Aorta (tissue), 5 donors: ENCODE data around the gene SPON1. TPM values are rescaled to one million over a fixed set of nuclear protein-coding genes. Genes with fewer than 3 reads are reported as not detected.
A peak's percentile ranks its signal among the peaks of the same experiment; 100 is the strongest.

ENCODE experiments used
- ATAC-seq: fragments of 200-7000 bp; cut with Tn5 transposase; one replicate; pipeline ENCODE4 v1.9.1; 2022; ENCODE audit warnings: moderate library complexity; ENCODE audit not compliant: low FRiP score
- DNase-seq, 2 donors: peaks; one replicate each; pipeline ENCODE4 v3.0.0-alpha.2; 2020
- H3K27ac ChIP-seq, 2 donors: one replicate each; pipeline ENCODE4 v1.5.1; 2013; ENCODE audit warnings: low read length in 2 of 2, mild to moderate bottlenecking in 2 of 2, moderate library complexity in 2 of 2, control low read depth in 1 of 2, inconsistent platforms in 1 of 2, low read depth in 1 of 2
- H3K27me3 ChIP-seq, 2 donors: one replicate each; pipeline ENCODE4 v1.6.1; 2013; ENCODE audit warnings: control low read depth in 1 of 2, low read length in 1 of 2, mild to moderate bottlenecking in 1 of 2, moderate library complexity in 1 of 2; ENCODE audit not compliant: insufficient read depth in 2 of 2, control insufficient read depth in 1 of 2
- H3K36me3 ChIP-seq, 2 donors: one replicate each; pipeline ENCODE4 v1.6.1; 2013; ENCODE audit warnings: control low read depth in 1 of 2, low read length in 1 of 2, mild to moderate bottlenecking in 1 of 2; ENCODE audit not compliant: insufficient read depth in 2 of 2, control insufficient read depth in 1 of 2
- H3K4me1 ChIP-seq, 2 donors: one replicate each; pipeline ENCODE4 v1.6.1; 2013; ENCODE audit warnings: low read length in 2 of 2, control low read depth in 1 of 2, mild to moderate bottlenecking in 1 of 2, moderate library complexity in 1 of 2; ENCODE audit not compliant: insufficient read depth in 2 of 2, control insufficient read depth in 1 of 2
- H3K4me3 ChIP-seq, 2 donors: one replicate each; pipeline ENCODE4 v1.5.1; 2013; ENCODE audit warnings: low read length in 2 of 2, control low read depth in 1 of 2, mild to moderate bottlenecking in 1 of 2
- H3K9me3 ChIP-seq: one replicate; pipeline ENCODE4 v1.6.1; 2013; ENCODE audit warnings: mild to moderate bottlenecking, low read length; ENCODE audit not compliant: control insufficient read depth
- WGBS, 2 donors: extraction: QIAGEN DNeasy Blood & Tissue Kit; methylation state at CpG; one replicate each; pipeline ENCODE4 v1.1.7; 2013; 5-methylcytosine and 5-hydroxymethylcytosine counted together
- intact Hi-C, 2 donors: fragments of 100-400 bp; cut with DNase I; formaldehyde crosslinking; loops; one replicate each; pipeline versions ENCODE4 v1.14.2 to v1.15.0; 2022
- polyA plus RNA-seq, 2 donors: library from polyadenylated mRNA; stranded (reverse); fragments of 200-250 nt; gene quantifications; one replicate each; pipeline ENCODE4 v1.2.3, GENCODE V29; 2013
- total RNA-seq, 2 donors: library from RNA; stranded (reverse); fragmentation: NEBNext Ultra II Directional; extraction: Animal tissue kit (Norgen Biotek cat#: 25700); gene quantifications; one replicate each; pipeline ENCODE4 v1.2.1, GENCODE V29; 2021
- donor health status: healthy with polysubstance abuse.
- donor health status: Bipolar disorder and iron deficiency.
- donor health status: DM: no; HTN: no; CAD: no.
- donor health status: DM: no; HTN: no; CAD: no.
- donor health status: DM: yes; HTN: yes; CAD: no.

Gene SPON1
- total and polyA plus RNA-seq, 4 donors, result 7.0 to 79.2 (median 24.9) TPM

GRCh38 chr11:14061721-14062120 lies 99.2 kb downstream of the SPON1 start:
- H3K9me3 ChIP-seq, result no peaks in the 10 kb centered on the region
- H3K4me3 ChIP-seq, result no peak overlapping the region
- DNase-seq (no peak), ATAC-seq (no peak)
- intact Hi-C loops, result no loop called here
- 97 to 98% methylated on average over 3 of the region's 3 CpGs for WGBS, 2 donors
- H3K27me3 ChIP-seq, result no peaks in the 10 kb centered on the region
- no peaks in the 10 kb centered on the region for H3K4me1 ChIP-seq
- H3K36me3 ChIP-seq, result no peaks in the 10 kb centered on the region
- H3K27ac ChIP-seq, result no peak overlapping the region

GRCh38 chr11:14065141-14065540 lies 102.6 kb downstream of the SPON1 start:
- DNase-seq, result no peak
- Histone ChIP-seq H3K4me3 (no peak overlapping the region), H3K36me3 (no peaks in the 10 kb centered on the region), H3K4me1 (no peaks in the 10 kb centered on the region), H3K27me3 (no peaks in the 10 kb centered on the region), H3K9me3 (no peaks in the 10 kb centered on the region), H3K27ac (no peak overlapping the region)
- intact Hi-C loops, result no loop called here
- peak; percentile 53 for ATAC-seq
- WGBS, 2 donors, result 12 to 13% methylated on average over 8 of the region's 8 CpGs

DNA sequence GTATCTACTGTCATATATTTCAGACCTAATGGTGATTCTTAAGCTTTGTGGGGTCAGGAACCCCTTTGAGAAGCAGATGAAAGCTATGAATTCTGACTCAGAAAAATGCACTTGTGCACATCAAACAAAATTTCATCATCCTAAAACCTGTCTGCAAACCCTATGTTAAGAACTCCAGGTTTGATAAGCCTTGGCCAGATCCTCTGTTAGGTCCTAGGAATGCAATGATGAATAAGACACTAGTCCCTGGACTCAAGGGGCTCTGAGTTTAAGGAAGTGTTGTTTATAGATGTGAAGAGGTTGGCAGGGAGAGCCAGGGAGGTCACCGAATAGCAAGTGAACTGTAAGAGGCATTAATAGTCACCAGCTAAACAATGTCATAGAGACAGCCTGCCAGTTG lies 103.2 kb downstream of the SPON1 start:
- H3K4me3 ChIP-seq, result no peak overlapping the region
- DNase-seq, result no peak
- no peak overlapping the region for H3K27ac ChIP-seq
- 7 to 20% methylated on average over 1 of the region's 1 CpG for WGBS, 2 donors
- no peaks in the 10 kb centered on the region for H3K27me3 ChIP-seq
- no peak for ATAC-seq
- H3K36me3 ChIP-seq, result no peaks in the 10 kb centered on the region
- no peaks in the 10 kb centered on the region for H3K4me1 ChIP-seq
- intact Hi-C loops, result no loop called here
- H3K9me3 ChIP-seq, result no peaks in the 10 kb centered on the region

- ATAC-seq (no peak), DNase-seq (no peak)
- H3K36me3 ChIP-seq, result no peaks in the 10 kb centered on the region
- H3K4me3 ChIP-seq, result no peak overlapping the region
- no peaks in the 10 kb centered on the region for H3K27me3 ChIP-seq
- no peaks in the 10 kb centered on the region for H3K4me1 ChIP-seq
- intact Hi-C loops, result no loop called here
- H3K27ac ChIP-seq, result no peak overlapping the region
- H3K9me3 ChIP-seq, result no peaks in the 10 kb centered on the region
- WGBS, 2 donors, result 95 to 96% methylated on average over 3 of the region's 3 CpGs
Observed at GRCh38 chr11:14067686-14068085, 105.2 kb downstream of the SPON1 start.

DNA sequence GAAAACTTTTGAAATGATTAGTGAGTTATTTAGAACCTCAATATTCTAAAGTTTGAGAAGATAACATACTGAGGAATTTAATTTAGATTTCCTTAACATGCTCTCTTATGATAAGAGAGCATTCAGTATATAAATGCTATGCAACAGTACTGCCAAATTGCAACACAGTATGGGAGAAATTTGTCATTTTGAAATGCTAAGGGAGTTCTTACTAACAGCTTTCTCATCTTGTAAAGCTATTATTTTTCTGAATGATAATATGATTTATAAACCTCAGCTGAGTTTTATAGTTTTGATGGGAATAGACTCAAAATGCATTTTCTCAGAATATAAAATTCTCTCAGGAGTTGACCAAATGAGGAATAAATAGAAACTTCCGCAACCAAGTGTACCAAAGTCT lies 108.4 kb downstream of the SPON1 start:
- intact Hi-C loops, result no loop called here
- no peak overlapping the region for H3K27ac ChIP-seq
- no peaks in the 10 kb centered on the region for H3K36me3 ChIP-seq
- H3K4me1 ChIP-seq, result peaks cover 0 to 1% of the 10 kb centered on the region in 2 donors
- ATAC-seq (no peak), DNase-seq (no peak)
- no peak overlapping the region for H3K4me3 ChIP-seq
- WGBS, 2 donors, result 94 to 95% methylated on average over 1 of the region's 1 CpG
- no peaks in the 10 kb centered on the region for H3K27me3 ChIP-seq
- no peaks in the 10 kb centered on the region for H3K9me3 ChIP-seq

GRCh38 chr11:14073849-14074476 lies 111.4 kb downstream of the SPON1 start:
- peaks cover 0 to 1% of the 10 kb centered on the region in 2 donors for H3K4me1 ChIP-seq
- H3K27ac ChIP-seq, result no peak overlapping the region
- no peaks in the 10 kb centered on the region for H3K27me3 ChIP-seq
- intact Hi-C loops, result no loop called here
- ATAC-seq (peak; percentile 36), DNase-seq (no peak)
- 97% methylated on average over 1 of the region's 1 CpG for WGBS, 2 donors
- no peak overlapping the region for H3K4me3 ChIP-seq
- H3K36me3 ChIP-seq, result no peaks in the 10 kb centered on the region
- H3K9me3 ChIP-seq, result no peaks in the 10 kb centered on the region

DNA sequence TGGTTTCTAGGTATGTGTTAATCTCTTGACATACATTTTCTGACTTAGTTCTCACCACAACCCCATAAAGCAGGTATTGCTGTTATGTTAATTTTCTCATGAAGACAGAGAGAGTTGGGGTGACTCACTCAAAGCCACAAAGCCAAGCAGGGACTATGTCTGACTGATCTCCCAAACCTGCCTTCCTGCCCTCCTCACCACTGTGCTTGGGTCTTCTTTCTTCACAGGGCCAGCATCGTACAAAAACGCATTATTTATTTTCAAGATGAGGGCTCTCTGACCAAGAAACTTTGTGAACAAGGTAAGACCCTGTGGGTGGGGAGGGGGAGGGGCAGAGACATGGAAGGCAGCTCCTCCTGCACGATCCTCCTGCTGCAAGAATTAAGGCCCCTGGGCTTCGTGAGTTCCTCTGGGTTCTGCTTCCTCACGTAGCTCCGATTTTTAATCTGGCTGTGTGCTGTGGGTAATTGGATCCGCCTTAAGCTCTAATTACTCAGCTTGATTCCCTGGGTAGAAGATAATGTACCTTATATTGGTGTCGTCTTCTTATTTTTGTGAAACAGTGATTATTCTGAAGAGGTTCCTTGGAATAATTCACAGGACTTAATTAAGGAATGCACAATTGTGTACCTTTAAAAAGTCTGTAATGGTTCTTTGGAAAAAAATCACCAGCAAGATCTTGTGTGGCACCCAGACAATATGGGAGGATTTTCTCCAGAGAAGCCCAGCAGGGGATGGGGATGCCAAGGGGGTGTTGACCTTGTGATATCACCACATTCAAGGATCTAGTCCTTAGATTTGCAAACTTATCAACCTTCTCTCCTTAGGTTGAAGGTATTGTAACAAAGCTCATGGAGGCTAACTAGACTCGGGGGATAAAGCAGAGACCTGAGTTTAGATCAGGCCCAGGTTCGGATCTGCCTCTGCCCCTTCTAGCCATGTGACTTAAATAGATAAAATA lies 112.9 kb downstream of the SPON1 start:
- DNase-seq, result no peak
- Histone ChIP-seq H3K27ac (no peak overlapping the region), H3K4me1 (peaks cover 0 to 1% of the 10 kb centered on the region in 2 donors), H3K4me3 (no peak overlapping the region), H3K27me3 (no peaks in the 10 kb centered on the region), H3K36me3 (no peaks in the 10 kb centered on the region), H3K9me3 (no peaks in the 10 kb centered on the region)
- no peak for ATAC-seq
- WGBS, 2 donors, result 84 to 91% methylated on average over 10 of the region's 10 CpGs
- intact Hi-C loops, result no loop called here

GRCh38 chr11:14079011-14079410 lies 116.5 kb downstream of the SPON1 start:
- WGBS, 2 donors, result 11 to 56% methylated on average over 4 of the region's 4 CpGs
- no peaks in the 10 kb centered on the region for H3K9me3 ChIP-seq
- H3K27ac ChIP-seq, result no peak overlapping the region
- peaks cover 0 to 1% of the 10 kb centered on the region in 2 donors for H3K4me1 ChIP-seq
- no peak for DNase-seq
- H3K27me3 ChIP-seq, result no peaks in the 10 kb centered on the region
- H3K4me3 ChIP-seq, result no peak overlapping the region
- no peaks in the 10 kb centered on the region for H3K36me3 ChIP-seq
- intact Hi-C loops, result no loop called here
- ATAC-seq, result no peak

DNA sequence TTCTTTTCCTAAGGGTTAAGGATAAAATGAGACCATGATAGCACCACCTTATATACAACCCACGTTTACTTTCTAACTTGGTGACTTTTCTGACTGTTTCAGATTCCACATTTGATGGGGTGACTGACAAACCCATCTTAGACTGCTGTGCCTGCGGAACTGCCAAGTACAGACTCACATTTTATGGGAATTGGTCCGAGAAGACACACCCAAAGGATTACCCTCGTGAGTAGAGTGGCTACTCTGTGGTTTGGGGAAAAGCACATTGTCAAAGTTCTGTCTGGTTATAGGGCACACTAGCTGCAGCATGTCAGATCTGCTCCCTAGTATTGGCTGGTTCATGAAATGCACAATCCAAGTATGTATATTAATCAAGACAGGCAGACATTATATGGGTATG lies 117.3 kb downstream of the SPON1 start:
- 81 to 82% methylated on average over 4 of the region's 4 CpGs for WGBS, 2 donors
- H3K4me1 ChIP-seq, result peaks cover 0 to 1% of the 10 kb centered on the region in 2 donors
- intact Hi-C loops, result no loop called here
- H3K9me3 ChIP-seq, result no peaks in the 10 kb centered on the region
- H3K36me3 ChIP-seq, result no peaks in the 10 kb centered on the region
- ATAC-seq (no peak), DNase-seq (no peak)
- no peak overlapping the region for H3K27ac ChIP-seq
- H3K4me3 ChIP-seq, result no peak overlapping the region
- no peaks in the 10 kb centered on the region for H3K27me3 ChIP-seq
